Sigmoid colon (tissue), 4 donors: ENCODE measurements around the gene XPR1.

Experiments
- POLR2A ChIP-seq, 2 donors: fragments of 450-650 bp; IDR thresholded peaks; one replicate each; pipeline ENCODE4 v1.6.1; 2016; ENCODE audit warnings: antibody characterized with exemption in 2 of 2, mild to moderate bottlenecking in 2 of 2, moderate library complexity in 2 of 2
- POLR2AphosphoS5 ChIP-seq, 4 donors: sonication (generic); formaldehyde crosslinking; IDR thresholded peaks; one replicate each; pipeline ENCODE4 v1.6.1; 2017; ENCODE audit warnings: antibody characterized with exemption in 4 of 4
- TF ChIP-seq, protein P1 (sequence below), 4 experiments: fragments of 450-650 bp in 3 of 4; fragments of 200-600 bp in 1 of 4; IDR thresholded peaks; one replicate each; pipeline ENCODE4 v1.5.1; 2016 to 2019; ENCODE audit warnings: antibody characterized with exemption in 4 of 4, mild to moderate bottlenecking in 3 of 4, moderate library complexity in 2 of 4

DNA sequence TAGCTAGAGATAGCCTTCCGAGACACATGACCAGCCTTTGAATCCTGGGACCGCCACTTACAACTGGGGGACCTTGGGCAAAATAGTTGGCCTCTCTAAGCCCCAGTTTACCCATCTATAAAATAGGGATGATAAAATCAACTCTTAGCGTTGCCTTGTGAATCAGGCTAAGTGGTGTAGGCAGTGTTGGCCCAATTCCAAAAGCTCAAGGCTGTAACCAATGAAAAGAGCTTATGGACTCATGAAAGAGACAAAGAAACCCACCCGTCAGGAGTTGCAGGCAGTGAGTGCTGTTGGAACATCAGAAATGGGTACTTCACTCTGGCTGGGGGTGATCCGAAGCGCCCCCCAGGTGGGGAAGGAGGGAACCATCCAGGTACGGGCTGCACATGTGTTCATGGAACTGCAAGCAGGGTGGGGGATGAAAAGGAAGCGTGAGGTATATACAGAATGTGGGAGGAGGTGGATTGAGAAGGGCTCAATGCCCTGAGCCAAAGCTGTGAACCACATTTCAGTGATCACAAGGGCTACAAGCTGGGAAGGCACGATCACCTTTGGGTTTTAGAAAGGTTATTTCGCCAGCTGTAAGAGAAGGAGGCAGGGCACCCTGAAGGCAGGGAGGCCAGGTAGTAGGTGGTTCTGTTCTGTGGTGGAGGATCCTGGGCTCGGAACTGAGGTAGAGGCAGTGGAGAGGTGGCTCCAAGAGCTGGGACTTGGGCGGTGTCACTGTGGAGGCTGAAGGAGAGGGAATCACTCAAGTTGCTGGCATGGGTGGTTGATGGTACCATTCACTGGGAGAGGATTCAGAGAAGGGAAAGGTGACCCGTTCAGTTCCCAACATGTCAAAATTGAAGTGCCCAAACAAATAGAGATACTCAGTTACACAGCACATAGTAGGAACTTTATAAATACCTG is 269.5 kb downstream of the XPR1 start:
- TF ChIP-seq, protein P1, sequence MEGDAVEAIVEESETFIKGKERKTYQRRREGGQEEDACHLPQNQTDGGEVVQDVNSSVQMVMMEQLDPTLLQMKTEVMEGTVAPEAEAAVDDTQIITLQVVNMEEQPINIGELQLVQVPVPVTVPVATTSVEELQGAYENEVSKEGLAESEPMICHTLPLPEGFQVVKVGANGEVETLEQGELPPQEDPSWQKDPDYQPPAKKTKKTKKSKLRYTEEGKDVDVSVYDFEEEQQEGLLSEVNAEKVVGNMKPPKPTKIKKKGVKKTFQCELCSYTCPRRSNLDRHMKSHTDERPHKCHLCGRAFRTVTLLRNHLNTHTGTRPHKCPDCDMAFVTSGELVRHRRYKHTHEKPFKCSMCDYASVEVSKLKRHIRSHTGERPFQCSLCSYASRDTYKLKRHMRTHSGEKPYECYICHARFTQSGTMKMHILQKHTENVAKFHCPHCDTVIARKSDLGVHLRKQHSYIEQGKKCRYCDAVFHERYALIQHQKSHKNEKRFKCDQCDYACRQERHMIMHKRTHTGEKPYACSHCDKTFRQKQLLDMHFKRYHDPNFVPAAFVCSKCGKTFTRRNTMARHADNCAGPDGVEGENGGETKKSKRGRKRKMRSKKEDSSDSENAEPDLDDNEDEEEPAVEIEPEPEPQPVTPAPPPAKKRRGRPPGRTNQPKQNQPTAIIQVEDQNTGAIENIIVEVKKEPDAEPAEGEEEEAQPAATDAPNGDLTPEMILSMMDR (IDR thresholded peaks at IDR 0.05), result no peak
- TF ChIP-seq POLR2AphosphoS5 (IDR thresholded peaks at IDR 0.05) (no peak), POLR2A (IDR thresholded peaks at IDR 0.05) (no peak)
